ENCODE results near the gene GOLGA6L6.
"Not testable (repeated sequence)": the region's sequence is repeated elsewhere in the genome, so short reads cannot be mapped to it uniquely, and the experiment has no call there.

DNA sequence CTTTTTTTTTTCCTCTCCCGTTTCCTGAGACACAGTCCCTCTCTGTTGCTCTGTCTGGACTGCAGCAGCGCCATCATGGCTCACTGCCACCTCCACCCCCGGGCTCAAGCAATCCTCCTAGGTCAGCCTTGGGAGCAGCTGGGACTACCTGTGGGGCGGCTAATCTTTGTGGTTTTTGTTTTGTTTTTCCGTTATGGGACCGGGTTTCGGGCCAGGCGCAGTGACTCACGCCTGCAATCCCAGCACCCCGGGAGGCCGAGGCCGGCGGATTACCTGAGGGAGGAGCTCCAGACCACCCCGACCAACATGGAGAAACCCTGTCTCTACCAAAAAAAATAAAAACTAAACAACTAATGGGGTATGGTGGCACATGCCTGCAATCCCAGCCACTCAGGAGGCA is 38.1 kb upstream of the GOLGA6L6 start:
- not testable (repeated sequence) for TF ChIP-seq CTCF (conservative IDR thresholded peaks at IDR 0.05 in 1 of 2, IDR thresholded peaks at IDR 0.05 in 1 of 2; ENCODE audit: extremely low read depth in 1 of 2, insufficient read depth in 1 of 2, low read depth in 1 of 2, low read length in 2 of 2); EZH2 (IDR thresholded peaks at IDR 0.05; ENCODE audit: borderline replicate concordance, low read length)

Measured in mammary epithelial cell (primary cell).